ENCODE results near the gene POLR3E. TPM values are rescaled to one million over a fixed set of nuclear protein-coding genes. Genes with fewer than 3 reads are reported as not detected.

The POLR3E gene
- total RNA-seq, 4 donors from 2014 or later = 48.1 to 102 (median 67.0) TPM

GRCh38 chr16:22327446-22327775, 30.2 kb downstream of the POLR3E start:
- Histone ChIP-seq H3K27me3 (no peaks in the 10 kb centered on the region), H3K36me3 (peaks cover 0 to 97% (median 45%) of the 10 kb centered on the region in 3 donors), H3K27ac (no peak overlapping the region), H3K4me3 (no peak overlapping the region), H3K9me3 (no peaks in the 10 kb centered on the region), H3K4me1 (no peaks in the 10 kb centered on the region)
- DNase-seq (ENCODE audit: low spot score in 2 of 2) = no peak
- 94 to 95% methylated on average over 6 of the region's 6 CpGs for WGBS, 2 donors
- TF ChIP-seq EP300 (IDR thresholded peaks at IDR 0.05) (no peak), POLR2A (IDR thresholded peaks at IDR 0.05) (no peak), CTCF (IDR thresholded peaks at IDR 0.05) (no peak)

- H3K4me3 ChIP-seq = no peak overlapping the region
- DNase-seq (ENCODE audit: low spot score in 2 of 2) = no peak
- no peaks in the 10 kb centered on the region for H3K9me3 ChIP-seq
- no peak for TF ChIP-seq EP300 (IDR thresholded peaks at IDR 0.05)
- TF ChIP-seq POLR2A (IDR thresholded peaks at IDR 0.05) = no peak
- no peak for TF ChIP-seq CTCF (IDR thresholded peaks at IDR 0.05)
- H3K4me1 ChIP-seq = no peaks in the 10 kb centered on the region
- WGBS, 2 donors = 88 to 89% methylated on average over 10 of the region's 10 CpGs
- no peak overlapping the region for H3K27ac ChIP-seq
- H3K27me3 ChIP-seq = no peaks in the 10 kb centered on the region
- peaks cover 0 to 98% (median 45%) of the 10 kb centered on the region in 3 donors for H3K36me3 ChIP-seq
Observed at GRCh38 chr16:22328081-22328725, 31.0 kb downstream of the POLR3E start.

- peaks cover 0 to 98% (median 43%) of the 10 kb centered on the region in 3 donors for H3K36me3 ChIP-seq
- no peaks in the 10 kb centered on the region for H3K9me3 ChIP-seq
- H3K27me3 ChIP-seq = no peaks in the 10 kb centered on the region
- H3K27ac ChIP-seq = no peak overlapping the region
- H3K4me1 ChIP-seq = no peaks in the 10 kb centered on the region
- WGBS, 2 donors = 89 to 96% methylated on average over 9 of the region's 9 CpGs
- TF ChIP-seq EP300 (IDR thresholded peaks at IDR 0.05) (no peak), POLR2A (IDR thresholded peaks at IDR 0.05) (no peak), CTCF (IDR thresholded peaks at IDR 0.05) (no peak)
- no peak overlapping the region for H3K4me3 ChIP-seq
- no peak for DNase-seq (ENCODE audit: low spot score in 2 of 2)
Observed at GRCh38 chr16:22329199-22329695, 32.0 kb downstream of the POLR3E start.

DNA sequence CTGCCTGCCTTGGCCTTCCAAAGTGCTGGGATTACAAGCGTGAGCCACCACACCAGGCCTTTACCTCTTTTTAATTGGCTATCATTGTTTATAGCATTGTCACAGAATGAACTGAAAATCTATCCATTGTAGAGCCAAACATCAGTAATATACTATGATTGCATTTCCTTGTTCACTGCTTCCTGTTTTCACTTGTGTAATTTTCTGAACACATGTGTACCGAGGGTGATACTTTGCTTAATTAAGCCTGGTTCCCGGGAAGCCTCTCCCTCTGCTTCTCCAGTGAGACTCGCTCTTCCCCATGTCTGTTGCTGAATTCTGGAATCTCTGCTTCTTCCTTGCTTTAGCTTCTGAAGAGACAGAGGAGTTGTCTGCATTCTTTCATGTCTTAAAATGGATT, 33.1 kb downstream of the POLR3E start:
- H3K4me3 ChIP-seq = no peak overlapping the region
- H3K4me1 ChIP-seq = no peaks in the 10 kb centered on the region
- H3K36me3 ChIP-seq = peaks cover 4 to 98% (median 33%) of the 10 kb centered on the region in 3 donors
- no peak for TF ChIP-seq CTCF (IDR thresholded peaks at IDR 0.05)
- H3K9me3 ChIP-seq = no peaks in the 10 kb centered on the region
- no peak overlapping the region for H3K27ac ChIP-seq
- H3K27me3 ChIP-seq = no peaks in the 10 kb centered on the region
- WGBS, 2 donors = 71 to 84% methylated on average over 4 of the region's 4 CpGs
- DNase-seq (ENCODE audit: low spot score in 2 of 2) = no peak

- H3K36me3 ChIP-seq = peaks cover 3 to 92% (median 4%) of the 10 kb centered on the region in 3 donors
- DNase-seq (ENCODE audit: low spot score in 2 of 2) = peak in 1 of 2 donors; percentile 27
- no peak overlapping the region for H3K27ac ChIP-seq
- peaks cover 0 to 30% (median 8%) of the 10 kb centered on the region in 4 donors for H3K9me3 ChIP-seq
- no peak overlapping the region for H3K4me3 ChIP-seq
- no peaks in the 10 kb centered on the region for H3K27me3 ChIP-seq
- TF ChIP-seq EP300 (IDR thresholded peaks at IDR 0.05) (peak in 1 of 2 donors; percentile 43), CTCF (IDR thresholded peaks at IDR 0.05) (no peak)
- no peaks in the 10 kb centered on the region for H3K4me1 ChIP-seq
- 66 to 84% methylated on average over 6 of the region's 6 CpGs for WGBS, 2 donors
Observed at GRCh38 chr16:22333457-22333994, 36.3 kb downstream of the POLR3E start.

Data from tibial nerve (tissue), 4 donors.